Heart left ventricle (tissue), 16 donors: Measurements from ENCODE around the gene ZNHIT3. TPM values are rescaled to one million over a fixed set of nuclear protein-coding genes. Genes with fewer than 3 reads are reported as not detected.

ENCODE experiments used
- ATAC-seq, 4 donors: fragments of 200-7000 bp; cut with Tn5 transposase; one replicate each; pipeline ENCODE4 v1.9.1; 2020 to 2022; ENCODE audit warnings: moderate library complexity in 4 of 4, mild to moderate bottlenecking in 3 of 4, moderate number of reproducible peaks in 1 of 4
- DNase-seq, 5 donors: peaks; one replicate each; pipeline ENCODE4 v3.0.0-alpha.2; 2020
- H3K27ac ChIP-seq, 12 donors: fragments of 200-600 bp; sonication (generic) in 4 of 12; one replicate each; pipeline versions ENCODE4 v1.5.0 to v1.8.0; 2016 to 2022; ENCODE audit warnings: mild to moderate bottlenecking in 2 of 12
- H3K27me3 ChIP-seq, 9 donors: fragments of 200-600 bp; sonication (generic) in 2 of 9; one replicate each; pipeline versions ENCODE4 v1.5.1 to v1.8.0; 2016 to 2022; ENCODE audit warnings: mild to moderate bottlenecking in 3 of 9
- H3K36me3 ChIP-seq, 9 donors: fragments of 200-600 bp; sonication (generic) in 2 of 9; one replicate each; pipeline versions ENCODE4 v1.5.0 to v1.8.0; 2018 to 2022; ENCODE audit warnings: mild to moderate bottlenecking in 2 of 9
- H3K4me1 ChIP-seq, 12 donors: fragments of 200-600 bp; sonication (generic) in 4 of 12; one replicate each; pipeline versions ENCODE4 v1.5.0 to v1.8.0; 2016 to 2022; ENCODE audit warnings: mild to moderate bottlenecking in 3 of 12
- H3K4me3 ChIP-seq, 12 donors: fragments of 200-600 bp; sonication (generic) in 4 of 12; one replicate each; pipeline versions ENCODE4 v1.5.0 to v1.8.0; 2017 to 2022; ENCODE audit warnings: mild to moderate bottlenecking in 9 of 12, moderate library complexity in 4 of 12
- H3K9me3 ChIP-seq, 12 donors: fragments of 200-600 bp; sonication (generic) in 4 of 12; one replicate each; pipeline versions ENCODE4 v1.5.0 to v1.8.0; 2016 to 2022; ENCODE audit warnings: mild to moderate bottlenecking in 1 of 12
- CTCF ChIP-seq, 12 donors: fragments of 200-600 bp; sonication (generic) in 4 of 12; IDR thresholded peaks; one replicate each; pipeline versions ENCODE4 v1.5.0 to v1.8.0; 2018 to 2022; ENCODE audit warnings: antibody characterized with exemption in 12 of 12, mild to moderate bottlenecking in 5 of 12
- POLR2A ChIP-seq, 2 donors: fragments of 450-650 bp; IDR thresholded peaks; one replicate each; pipeline ENCODE4 v1.6.1; 2017; ENCODE audit warnings: antibody characterized with exemption in 2 of 2, mild to moderate bottlenecking in 2 of 2, moderate library complexity in 2 of 2
- WGBS, 4 donors: extraction: QIAGEN DNeasy Blood & Tissue Kit in 2 of 4; methylation state at CpG; one replicate each; pipeline versions ENCODE4 v1.1.5 to v1.1.7; 2013 to 2018; 5-methylcytosine and 5-hydroxymethylcytosine counted together
- intact Hi-C, 10 donors: fragments of 100-400 bp; cut with DNase I; formaldehyde crosslinking; loops; one replicate each; pipeline versions ENCODE4 v1.11.1 to v1.14.2; 2022
- polyA plus RNA-seq, 2 donors: library from polyadenylated mRNA; stranded (reverse); fragments of 200-250 nt; gene quantifications; one replicate each; pipeline ENCODE4 v1.2.3, GENCODE V29; 2013
- total RNA-seq, 9 donors: library from RNA; depleted of rRNA in 2 of 9; stranded (reverse); fragments of >200 nt in 2 of 9; fragmentation: NEBNext Ultra II Directional in 3 of 9; extraction: Animal tissue kit (Norgen Biotek cat#: 25700) in 3 of 9; gene quantifications; one replicate each; pipeline versions ENCODE4 v1.1.0 to v1.2.4, GENCODE V29; 2016 to 2023
- donor health status: ischemic (EF 13 %, LVEDD 7.1; RV severe dilation, severe dysfunction).
- donor health status: healthy with polysubstance abuse.
- donor health status: DM: no; HTN: yes; CAD: no.
- donor health status: DM: no; HTN: no; CAD: no.
- donor health status: ischemic (EF 25% LVEDD 6.9; RV normal size, moderate dysfunction).
- donor health status: ischemic (EF 25% LVEDD 5.7; RV mildly dilated, moderate dysfunction).
- donor health status: healthy.
- donor health status: DM: yes; HTN: yes; CAD: no.
- donor health status: ischemic (EF 35%, LVEDD 5.7; RV mildly dilated, moderate dysfunction).
- donor health status: nonischemic (EF 11% LVEDD 7.7; RV severe dilation, severe dysfunction).
- donor health status: DM: yes; HTN: yes; CAD: no.
- donor health status: PGD.
- donor health status: ischemic (EF 29% LVEDD 5.4; RV normal size, mild dysfunction).
- donor health status: nonischemic (EF 23%, LVEDD 6.1; RV moderate dilation, normal function).

Gene ZNHIT3
- total and polyA plus RNA-seq, 11 donors = 14.8 to 41.2 (median 23.1) TPM

DNA sequence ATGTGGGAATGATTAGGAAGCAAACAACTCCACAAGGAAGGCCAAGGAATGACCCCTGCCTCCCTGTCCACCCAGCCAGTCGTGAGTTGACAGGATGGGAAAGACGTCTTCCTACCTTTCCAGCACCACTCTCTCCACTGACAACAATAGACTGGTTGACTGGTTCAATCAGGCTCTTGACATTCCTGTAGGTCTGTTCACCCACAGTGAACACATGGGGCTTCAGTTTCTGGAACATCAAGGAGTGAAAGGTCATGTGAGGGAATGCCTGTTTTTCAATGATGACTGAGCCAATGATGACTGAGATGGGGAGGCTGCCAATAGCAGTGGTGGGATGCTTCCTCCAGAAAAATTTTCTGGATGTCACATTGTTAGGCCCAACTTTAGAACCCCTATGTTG is 38.6 kb downstream of the ZNHIT3 start:
- TF ChIP-seq CTCF (IDR thresholded peaks at IDR 0.05) = no peak
- TF ChIP-seq POLR2A (IDR thresholded peaks at IDR 0.05) = no peak
- no peak overlapping the region for H3K4me3 ChIP-seq
- no peak for DNase-seq
- H3K27ac ChIP-seq = no peak overlapping the region
- H3K36me3 ChIP-seq = peaks cover 0 to 95% (median 84%) of the 10 kb centered on the region in 9 donors
- intact Hi-C loops = no loop called here
- WGBS, 4 donors = 73 to 89% (median 78%) methylated on average over 2 of the region's 2 CpGs
- ATAC-seq = no peak
- no peaks in the 10 kb centered on the region for H3K4me1 ChIP-seq
- H3K9me3 ChIP-seq = no peaks in the 10 kb centered on the region
- H3K27me3 ChIP-seq = no peaks in the 10 kb centered on the region

DNA sequence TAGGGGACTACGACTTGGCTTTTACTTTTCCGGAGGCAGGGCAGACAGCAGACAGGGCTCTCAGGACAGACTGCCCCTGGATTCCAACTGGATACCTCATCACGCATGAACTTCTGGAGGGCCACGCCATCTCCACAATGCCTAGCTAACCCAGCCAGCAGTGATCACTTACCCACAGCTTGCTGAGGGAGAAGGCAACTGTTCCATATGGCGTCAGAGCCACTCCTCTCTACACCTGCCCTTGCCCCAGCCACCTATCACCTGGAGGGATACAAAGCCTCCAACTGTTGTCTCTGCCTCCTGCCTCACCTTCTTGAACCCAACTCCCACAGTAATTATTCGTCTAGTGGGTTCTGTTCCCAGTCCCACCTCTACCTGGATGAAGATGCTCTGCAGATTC is 39.4 kb downstream of the ZNHIT3 start:
- intact Hi-C loops = no loop called here
- H3K27ac ChIP-seq = no peak overlapping the region
- H3K4me1 ChIP-seq = no peaks in the 10 kb centered on the region
- H3K4me3 ChIP-seq = no peak overlapping the region
- DNase-seq = no peak
- H3K9me3 ChIP-seq = no peaks in the 10 kb centered on the region
- ATAC-seq = no peak
- H3K27me3 ChIP-seq = no peaks in the 10 kb centered on the region
- H3K36me3 ChIP-seq = peaks cover 0 to 90% (median 79%) of the 10 kb centered on the region in 9 donors
- no peak for TF ChIP-seq CTCF (IDR thresholded peaks at IDR 0.05)
- TF ChIP-seq POLR2A (IDR thresholded peaks at IDR 0.05) = no peak
- 94 to 96% (median 94%) methylated on average over 6 of the region's 6 CpGs for WGBS, 4 donors

DNA sequence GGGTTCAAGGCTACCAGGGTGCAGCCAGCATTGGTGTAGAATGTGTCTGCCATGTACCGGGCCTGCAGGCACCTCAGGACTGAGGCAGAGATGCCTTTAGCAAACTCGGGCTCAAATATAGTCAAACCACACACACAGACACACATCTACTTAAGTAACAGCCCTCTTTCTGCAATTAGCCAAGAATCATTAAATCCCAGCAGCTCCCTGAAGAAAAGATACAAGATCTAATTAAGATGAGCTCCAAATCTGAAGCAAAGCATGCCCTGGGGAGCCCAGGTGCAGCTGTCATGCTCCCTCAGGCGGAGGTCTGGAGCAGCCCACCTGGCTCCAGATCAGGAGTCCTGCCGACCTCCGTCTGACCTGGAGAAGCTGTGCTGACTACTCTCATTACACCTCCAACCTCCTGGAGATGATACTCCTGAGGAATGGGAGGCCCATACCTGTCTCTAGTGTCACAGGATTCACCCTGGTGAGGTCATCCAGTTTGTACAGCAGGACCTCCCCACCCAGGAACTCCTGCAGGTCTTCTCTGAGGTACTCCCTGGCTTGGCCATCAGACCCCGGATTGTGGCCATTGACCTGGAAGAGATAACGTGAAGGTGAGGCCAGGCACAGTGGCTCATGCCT is 41.3 kb downstream of the ZNHIT3 start:
- DNase-seq (no peak), ATAC-seq (no peak)
- Histone ChIP-seq H3K27ac (no peak overlapping the region), H3K4me1 (no peaks in the 10 kb centered on the region), H3K9me3 (no peaks in the 10 kb centered on the region), H3K27me3 (no peaks in the 10 kb centered on the region), H3K36me3 (peaks cover 0 to 92% (median 76%) of the 10 kb centered on the region in 9 donors), H3K4me3 (no peak overlapping the region)
- WGBS, 4 donors = 90 to 99% (median 95%) methylated on average over 7 of the region's 7 CpGs
- no peak for TF ChIP-seq POLR2A (IDR thresholded peaks at IDR 0.05)
- no peak for TF ChIP-seq CTCF (IDR thresholded peaks at IDR 0.05)
- intact Hi-C loops = no loop called here

- intact Hi-C loops = no loop called here
- no peak overlapping the region for H3K27ac ChIP-seq
- H3K36me3 ChIP-seq = peaks cover 0 to 88% (median 71%) of the 10 kb centered on the region in 9 donors
- H3K9me3 ChIP-seq = no peaks in the 10 kb centered on the region
- no peak overlapping the region for H3K4me3 ChIP-seq
- TF ChIP-seq CTCF (IDR thresholded peaks at IDR 0.05) (no peak), POLR2A (IDR thresholded peaks at IDR 0.05) (no peak)
- H3K27me3 ChIP-seq = no peaks in the 10 kb centered on the region
- H3K4me1 ChIP-seq = peaks cover 0 to 8% (median 5%) of the 10 kb centered on the region in 12 donors
- DNase-seq (no peak), ATAC-seq (no peak)
Measured at GRCh38 chr17:36529121-36529520, 42.6 kb downstream of the ZNHIT3 start.
